GM18502 (cell line): ENCODE data around the gene DGAT2.

Experiments
- ATAC-seq: cut with Tn5 transposase; IDR thresholded peaks from one replicate; pipeline ENCODE4 v1.9.1; 2021; ENCODE audit warnings: mild to moderate bottlenecking; ENCODE audit not compliant: unreplicated experiment, poor library complexity

The DGAT2 gene

GRCh38 chr11:75816561-75817239 is 48.1 kb downstream of the DGAT2 start:
- no peak for ATAC-seq

- no peak for ATAC-seq
Observed at GRCh38 chr11:75820645-75821044, 52.1 kb downstream of the DGAT2 start.

GRCh38 chr11:75821202-75821601 is 52.6 kb downstream of the DGAT2 start:
- ATAC-seq, result no peak

GRCh38 chr11:75822541-75822940 is 54.0 kb downstream of the DGAT2 start:
- no peak for ATAC-seq

- no peak for ATAC-seq
Observed at GRCh38 chr11:75823415-75823814, 54.8 kb downstream of the DGAT2 start.

- ATAC-seq, result no peak
Observed at GRCh38 chr11:75823946-75824345, 55.4 kb downstream of the DGAT2 start.

GRCh38 chr11:75826461-75827230 is 58.1 kb downstream of the DGAT2 start:
- ATAC-seq, result no peak

GRCh38 chr11:75827562-75827961 is 59.0 kb downstream of the DGAT2 start:
- no peak for ATAC-seq

- no peak for ATAC-seq
Observed at GRCh38 chr11:75831915-75832502, 63.4 kb downstream of the DGAT2 start.

- ATAC-seq, result no peak
Observed at GRCh38 chr11:75834728-75835127, 66.2 kb downstream of the DGAT2 start.

- peak; percentile 53 for ATAC-seq
Observed at GRCh38 chr11:75836417-75836816, 67.8 kb downstream of the DGAT2 start.

- ATAC-seq, result no peak
Observed at GRCh38 chr11:75839851-75840250, 71.3 kb downstream of the DGAT2 start.

- no peak for ATAC-seq
Observed at GRCh38 chr11:75840522-75840921, 71.9 kb downstream of the DGAT2 start.

- no peak for ATAC-seq
Observed at GRCh38 chr11:75841739-75842138, 73.2 kb downstream of the DGAT2 start.

GRCh38 chr11:75845324-75845723 is 76.7 kb downstream of the DGAT2 start:
- ATAC-seq, result no peak

- no peak for ATAC-seq
Observed at GRCh38 chr11:75849894-75850293, 81.3 kb downstream of the DGAT2 start.

GRCh38 chr11:75850787-75851186 is 82.2 kb downstream of the DGAT2 start:
- ATAC-seq, result no peak
